HepG2 (cell line): ENCODE measurements around the gene PHOSPHO2. TPM values are rescaled to one million over a fixed set of nuclear protein-coding genes. Genes with fewer than 3 reads are reported as not detected.

Source experiments
- ARID2 ChIP-seq: sonication (generic); formaldehyde crosslinking; IDR thresholded peaks from 2 replicates; pipeline ENCODE4 v1.8.1; 2022; ENCODE audit warnings: mild to moderate bottlenecking, missing genetic modification reagents, borderline replicate concordance
- JARID2 ChIP-seq: sonication (generic); formaldehyde crosslinking; IDR thresholded peaks from 2 replicates; pipeline ENCODE4 v1.8.1; 2023; ENCODE audit warnings: missing genetic modification reagents, inconsistent platforms; ENCODE audit not compliant: insufficient replicate concordance
- JUNB ChIP-seq: sonication (generic); formaldehyde crosslinking; IDR thresholded peaks from 2 replicates; pipeline ENCODE4 v1.8.0; 2022; ENCODE audit warnings: missing genetic modification reagents, mild to moderate bottlenecking, borderline replicate concordance
- KMT2A ChIP-seq: sonication (generic); formaldehyde crosslinking; IDR thresholded peaks from 2 replicates; pipeline ENCODE4 v1.4.0; 2020; ENCODE audit warnings: missing genetic modification reagents
- NR2F1 ChIP-seq, 2 experiments: fragments of 450-650 bp in 1 of 2; formaldehyde crosslinking in 1 of 2; IDR thresholded peaks; 2 replicates each; pipeline versions ENCODE4 v1.5.0 to v1.6.1; 2016 to 2020; ENCODE audit warnings: mild to moderate bottlenecking in 1 of 2, missing compliant biosample characterization in 1 of 2, missing genetic modification reagents in 1 of 2, moderate library complexity in 1 of 2
- RAD51 ChIP-seq: fragments of 450-650 bp; IDR thresholded peaks from 2 replicates; pipeline ENCODE4 v1.6.1; 2016; ENCODE audit warnings: borderline replicate concordance
- RBFOX2 ChIP-seq: fragments of 200-400 bp; formaldehyde crosslinking; IDR thresholded peaks from 2 replicates; pipeline ENCODE4 v1.6.1; 2017; ENCODE audit warnings: low read depth, mild to moderate bottlenecking, low read length
- SIN3A ChIP-seq: IDR thresholded peaks from 2 replicates; pipeline ENCODE4 v1.6.1; 2011; ENCODE audit warnings: low read depth, mild to moderate bottlenecking, control low read depth, low read length, borderline replicate concordance
- SKI ChIP-seq: fragments of 450-650 bp; IDR thresholded peaks from one replicate; pipeline ENCODE4 v1.6.1; 2018; ENCODE audit warnings: mild to moderate bottlenecking; ENCODE audit not compliant: partially characterized antibody
- SSRP1 ChIP-seq: IDR thresholded peaks from 2 replicates; pipeline ENCODE4 v1.6.1; 2016; ENCODE audit warnings: control low read depth
- YEATS4 ChIP-seq: sonication (generic); formaldehyde crosslinking; IDR thresholded peaks from 2 replicates; pipeline ENCODE4 v1.4.0; 2020; ENCODE audit warnings: missing genetic modification reagents, borderline replicate concordance
- ZBTB38 ChIP-seq: sonication (generic); formaldehyde crosslinking; IDR thresholded peaks from 2 replicates; pipeline ENCODE4 v1.5.1; 2020; ENCODE audit warnings: mild to moderate bottlenecking, missing genetic modification reagents
- ZFP82 ChIP-seq: sonication (generic); formaldehyde crosslinking; IDR thresholded peaks from 2 replicates; pipeline ENCODE4 v1.5.1; 2020; ENCODE audit warnings: mild to moderate bottlenecking, missing genetic modification reagents, borderline replicate concordance
- ZFX ChIP-seq: sonication (generic); formaldehyde crosslinking; IDR thresholded peaks from 2 replicates; pipeline ENCODE4 v1.4.0; 2020; ENCODE audit warnings: mild to moderate bottlenecking, low read depth, missing genetic modification reagents, moderate library complexity
- ZNF225 ChIP-seq: sonication (generic); formaldehyde crosslinking; IDR thresholded peaks from 2 replicates; pipeline ENCODE4 v1.4.0; 2020; ENCODE audit warnings: mild to moderate bottlenecking, missing genetic modification reagents
- ZNF296 ChIP-seq: sonication (generic); formaldehyde crosslinking; conservative IDR thresholded peaks from 2 replicates; pipeline ENCODE4 v1.5.0; 2020; ENCODE audit warnings: mild to moderate bottlenecking, missing genetic modification reagents
- ZNF432 ChIP-seq: sonication (generic); formaldehyde crosslinking; IDR thresholded peaks from 2 replicates; pipeline ENCODE4 v1.5.0; 2020; ENCODE audit warnings: missing genetic modification reagents, mild to moderate bottlenecking, borderline replicate concordance
- ZNF44 ChIP-seq: sonication (generic); formaldehyde crosslinking; IDR thresholded peaks from 2 replicates; pipeline ENCODE4 v1.5.1; 2020; ENCODE audit warnings: mild to moderate bottlenecking, missing genetic modification reagents
- ZNF564 ChIP-seq: sonication (generic); formaldehyde crosslinking; IDR thresholded peaks from 2 replicates; pipeline ENCODE4 v1.8.1; 2023; ENCODE audit warnings: mild to moderate bottlenecking, missing genetic modification reagents
- ZNF670 ChIP-seq: sonication (generic); formaldehyde crosslinking; IDR thresholded peaks from 2 replicates; pipeline ENCODE4 v1.8.0; 2022; ENCODE audit warnings: mild to moderate bottlenecking, missing genetic modification reagents, borderline replicate concordance
- ZNF782 ChIP-seq: sonication (generic); formaldehyde crosslinking; IDR thresholded peaks from 2 replicates; pipeline ENCODE4 v1.4.0; 2020; ENCODE audit warnings: missing genetic modification reagents, mild to moderate bottlenecking, borderline replicate concordance
- polyA plus RNA-seq, 8 experiments: library from polyadenylated mRNA; depleted of rRNA in 3 of 8; stranded (reverse) in 7 of 8; unstranded in 1 of 8; fragments of >200 nt; fragmentation: Illumina TruSeq in 4 of 8; extraction: Trizol in 4 of 8; gene quantifications; 2 replicates each; pipeline versions ENCODE4 v1.2.1 to v1.2.3, GENCODE V29; 2011 to 2016; ENCODE audit warnings: low read depth in 4 of 8, missing spikeins in 1 of 8, mixed read lengths in 1 of 8; ENCODE audit not compliant: insufficient read depth in 1 of 8
- total RNA-seq, 5 experiments: library from RNA; depleted of rRNA; stranded (reverse); fragments of >200 nt; fragmentation: Illumina TruSeq; extraction: Trizol; gene quantifications; 2 replicates each; pipeline ENCODE4 v1.2.3, GENCODE V29; 2016; ENCODE audit warnings: low read depth in 1 of 5
- TF ChIP-seq, protein P1 (sequence below): sonication (generic); formaldehyde crosslinking; IDR thresholded peaks from 2 replicates; pipeline ENCODE4 v1.4.0; 2020; ENCODE audit warnings: low read depth, missing genetic modification reagents
- TF ChIP-seq, protein P2 (sequence below): fragments of 450-650 bp; IDR thresholded peaks from 2 replicates; pipeline ENCODE4 v1.6.1; 2016
- TF ChIP-seq, protein P3 (sequence below): sonication (generic); formaldehyde crosslinking; IDR thresholded peaks from 2 replicates; pipeline ENCODE4 v1.4.0; 2020; ENCODE audit warnings: low read depth, mild to moderate bottlenecking, missing genetic modification reagents

Gene PHOSPHO2
- total and polyA plus RNA-seq, 2 of the 13 experiments (the other 11 are each of a cell fraction or from before 2014, with no cell fraction given) = 6.1 to 11.4 TPM

DNA sequence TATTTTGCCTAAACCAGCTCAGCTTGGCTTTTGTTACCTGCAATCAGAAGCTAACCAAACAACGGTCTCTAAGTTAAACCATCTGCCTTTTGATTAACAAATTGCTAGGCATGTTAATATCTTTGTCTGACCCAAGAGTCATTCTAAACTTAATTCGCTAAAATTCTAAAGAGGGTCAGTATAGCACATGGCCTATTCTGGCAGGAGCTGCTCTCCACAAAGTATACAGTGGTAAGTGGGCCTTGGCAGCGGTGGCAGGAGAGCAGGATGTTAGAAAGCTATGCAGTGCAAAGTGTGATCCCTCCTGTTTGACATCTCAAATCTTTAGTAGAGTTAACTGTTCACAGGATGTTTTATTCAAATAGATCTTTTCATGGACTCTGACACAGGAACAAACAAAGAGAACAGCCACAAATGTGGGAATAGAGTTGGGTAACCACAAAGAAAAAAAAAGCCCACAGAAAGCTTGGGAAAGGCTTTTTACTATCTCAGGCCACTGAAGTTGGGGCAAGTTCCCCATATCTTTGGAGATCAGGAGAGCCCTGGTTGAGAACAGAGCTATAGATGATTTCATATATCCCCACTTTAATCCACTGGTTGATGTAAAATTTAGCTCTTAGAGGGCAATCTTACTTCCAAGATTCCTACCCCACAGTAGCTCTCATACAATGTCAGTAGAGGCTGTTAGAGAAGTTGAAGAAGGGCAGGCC lies 10.7 kb upstream of the PHOSPHO2 start (continued):
- TF ChIP-seq KMT2A (CRISPR knock-in tag) = 0 out of 2 replicates have a peak, but pooled peaks have one; percentile 49
- peak; percentile 92 for TF ChIP-seq ZFX (CRISPR knock-in tag)
- no peak for TF ChIP-seq ZNF432 (CRISPR knock-in tag)
- no peak for TF ChIP-seq ZNF782 (CRISPR knock-in tag)
- TF ChIP-seq ZFP82 (CRISPR knock-in tag) = peak; percentile 81; the same call in 1 of the 2 replicates
- TF ChIP-seq, protein P1, sequence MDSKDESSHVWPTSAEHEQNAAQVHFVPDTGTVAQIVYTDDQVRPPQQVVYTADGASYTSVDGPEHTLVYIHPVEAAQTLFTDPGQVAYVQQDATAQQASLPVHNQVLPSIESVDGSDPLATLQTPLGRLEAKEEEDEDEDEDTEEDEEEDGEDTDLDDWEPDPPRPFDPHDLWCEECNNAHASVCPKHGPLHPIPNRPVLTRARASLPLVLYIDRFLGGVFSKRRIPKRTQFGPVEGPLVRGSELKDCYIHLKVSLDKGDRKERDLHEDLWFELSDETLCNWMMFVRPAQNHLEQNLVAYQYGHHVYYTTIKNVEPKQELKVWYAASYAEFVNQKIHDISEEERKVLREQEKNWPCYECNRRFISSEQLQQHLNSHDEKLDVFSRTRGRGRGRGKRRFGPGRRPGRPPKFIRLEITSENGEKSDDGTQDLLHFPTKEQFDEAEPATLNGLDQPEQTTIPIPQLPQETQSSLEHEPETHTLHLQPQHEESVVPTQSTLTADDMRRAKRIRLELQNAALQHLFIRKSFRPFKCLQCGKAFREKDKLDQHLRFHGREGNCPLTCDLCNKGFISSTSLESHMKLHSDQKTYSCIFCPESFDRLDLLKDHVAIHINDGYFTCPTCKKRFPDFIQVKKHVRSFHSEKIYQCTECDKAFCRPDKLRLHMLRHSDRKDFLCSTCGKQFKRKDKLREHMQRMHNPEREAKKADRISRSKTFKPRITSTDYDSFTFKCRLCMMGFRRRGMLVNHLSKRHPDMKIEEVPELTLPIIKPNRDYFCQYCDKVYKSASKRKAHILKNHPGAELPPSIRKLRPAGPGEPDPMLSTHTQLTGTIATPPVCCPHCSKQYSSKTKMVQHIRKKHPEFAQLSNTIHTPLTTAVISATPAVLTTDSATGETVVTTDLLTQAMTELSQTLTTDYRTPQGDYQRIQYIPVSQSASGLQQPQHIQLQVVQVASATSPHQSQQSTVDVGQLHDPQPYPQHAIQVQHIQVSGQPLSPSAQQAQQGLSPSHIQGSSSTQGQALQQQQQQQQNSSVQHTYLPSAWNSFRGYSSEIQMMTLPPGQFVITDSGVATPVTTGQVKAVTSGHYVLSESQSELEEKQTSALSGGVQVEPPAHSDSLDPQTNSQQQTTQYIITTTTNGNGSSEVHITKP (CRISPR knock-in tag) = no peak; the same call in 1 of the 2 replicates
- no peak for TF ChIP-seq JUNB (CRISPR knock-in tag)
- no peak for TF ChIP-seq RAD51
- peak; percentile 43; the same call in 1 of the 2 replicates for TF ChIP-seq SIN3A
- 0 out of 2 replicates have a peak, but pooled peaks have one; percentile 33 for TF ChIP-seq ZBTB38
- TF ChIP-seq ZNF670 (CRISPR knock-in tag) = peak; percentile 96
- 0 out of 2 replicates have a peak, but pooled peaks have one; percentile 32 for TF ChIP-seq ZNF44 (CRISPR knock-in tag)
- TF ChIP-seq ZNF296 = no peak
- no peak for TF ChIP-seq SSRP1 (CRISPR knock-in tag)
- TF ChIP-seq JARID2 (CRISPR knock-in tag) = no peak
- 0 out of 2 replicates have a peak, but pooled peaks have one; percentile 59 for TF ChIP-seq ZNF564 (CRISPR knock-in tag)
- no peak for TF ChIP-seq ZNF225 (CRISPR knock-in tag)
- TF ChIP-seq SKI = peak; percentile 35
- TF ChIP-seq, protein P2, sequence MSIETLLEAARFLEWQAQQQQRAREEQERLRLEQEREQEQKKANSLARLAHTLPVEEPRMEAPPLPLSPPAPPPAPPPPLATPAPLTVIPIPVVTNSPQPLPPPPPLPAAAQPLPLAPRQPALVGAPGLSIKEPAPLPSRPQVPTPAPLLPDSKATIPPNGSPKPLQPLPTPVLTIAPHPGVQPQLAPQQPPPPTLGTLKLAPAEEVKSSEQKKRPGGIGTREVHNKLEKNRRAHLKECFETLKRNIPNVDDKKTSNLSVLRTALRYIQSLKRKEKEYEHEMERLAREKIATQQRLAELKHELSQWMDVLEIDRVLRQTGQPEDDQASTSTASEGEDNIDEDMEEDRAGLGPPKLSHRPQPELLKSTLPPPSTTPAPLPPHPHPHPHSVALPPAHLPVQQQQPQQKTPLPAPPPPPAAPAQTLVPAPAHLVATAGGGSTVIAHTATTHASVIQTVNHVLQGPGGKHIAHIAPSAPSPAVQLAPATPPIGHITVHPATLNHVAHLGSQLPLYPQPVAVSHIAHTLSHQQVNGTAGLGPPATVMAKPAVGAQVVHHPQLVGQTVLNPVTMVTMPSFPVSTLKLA = no peak
- TF ChIP-seq, protein P3, sequence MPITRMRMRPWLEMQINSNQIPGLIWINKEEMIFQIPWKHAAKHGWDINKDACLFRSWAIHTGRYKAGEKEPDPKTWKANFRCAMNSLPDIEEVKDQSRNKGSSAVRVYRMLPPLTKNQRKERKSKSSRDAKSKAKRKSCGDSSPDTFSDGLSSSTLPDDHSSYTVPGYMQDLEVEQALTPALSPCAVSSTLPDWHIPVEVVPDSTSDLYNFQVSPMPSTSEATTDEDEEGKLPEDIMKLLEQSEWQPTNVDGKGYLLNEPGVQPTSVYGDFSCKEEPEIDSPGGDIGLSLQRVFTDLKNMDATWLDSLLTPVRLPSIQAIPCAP (CRISPR knock-in tag) = no peak
- TF ChIP-seq NR2F1 (CRISPR knock-in tag; IDR thresholded peaks at IDR 0.05) = peak in 1 of 2 experiments; percentile 28; a peak in 1 of 4 replicates
- TF ChIP-seq RBFOX2 = peak; percentile 47; the same call in 1 of the 2 replicates
- peak; percentile 77; the same call in 1 of the 2 replicates for TF ChIP-seq YEATS4 (CRISPR knock-in tag)
- no peak for TF ChIP-seq ARID2 (CRISPR knock-in tag)
